Measurements from ENCODE around the gene SCG5. TPM values are rescaled to one million over a fixed set of nuclear protein-coding genes. Genes with fewer than 3 reads are reported as not detected.

The SCG5 gene
- total and polyA plus RNA-seq, 2 donors (not counting 1 experiment from before 2014, with no cell fraction given): 27.8 to 39.8 TPM

DNA sequence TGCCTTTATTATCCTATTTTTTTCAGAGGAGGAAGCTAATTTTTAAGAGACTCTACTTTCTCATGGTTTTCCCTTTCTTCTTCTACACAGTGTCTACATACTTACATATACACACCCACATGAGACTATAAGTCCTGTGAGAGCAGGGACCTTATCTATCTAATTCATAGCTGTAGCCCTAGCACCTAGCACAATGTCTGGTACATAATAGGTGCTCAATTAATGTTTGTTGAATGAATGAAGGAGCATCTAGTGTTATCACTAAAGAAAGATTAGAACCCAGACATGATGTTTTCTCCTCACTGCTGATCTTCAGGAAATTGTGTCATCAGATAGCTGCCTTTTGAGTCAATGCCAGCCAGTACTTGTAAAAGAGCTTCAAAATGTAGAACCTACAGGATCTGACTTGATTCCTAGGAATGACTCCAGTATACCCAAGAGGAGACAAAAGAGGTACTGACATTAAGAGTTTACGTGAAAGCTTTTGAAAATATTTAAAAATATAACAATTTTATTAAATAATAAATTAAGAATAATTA, 2.5 kb downstream of the SCG5 start:
- TF ChIP-seq, protein P1, sequence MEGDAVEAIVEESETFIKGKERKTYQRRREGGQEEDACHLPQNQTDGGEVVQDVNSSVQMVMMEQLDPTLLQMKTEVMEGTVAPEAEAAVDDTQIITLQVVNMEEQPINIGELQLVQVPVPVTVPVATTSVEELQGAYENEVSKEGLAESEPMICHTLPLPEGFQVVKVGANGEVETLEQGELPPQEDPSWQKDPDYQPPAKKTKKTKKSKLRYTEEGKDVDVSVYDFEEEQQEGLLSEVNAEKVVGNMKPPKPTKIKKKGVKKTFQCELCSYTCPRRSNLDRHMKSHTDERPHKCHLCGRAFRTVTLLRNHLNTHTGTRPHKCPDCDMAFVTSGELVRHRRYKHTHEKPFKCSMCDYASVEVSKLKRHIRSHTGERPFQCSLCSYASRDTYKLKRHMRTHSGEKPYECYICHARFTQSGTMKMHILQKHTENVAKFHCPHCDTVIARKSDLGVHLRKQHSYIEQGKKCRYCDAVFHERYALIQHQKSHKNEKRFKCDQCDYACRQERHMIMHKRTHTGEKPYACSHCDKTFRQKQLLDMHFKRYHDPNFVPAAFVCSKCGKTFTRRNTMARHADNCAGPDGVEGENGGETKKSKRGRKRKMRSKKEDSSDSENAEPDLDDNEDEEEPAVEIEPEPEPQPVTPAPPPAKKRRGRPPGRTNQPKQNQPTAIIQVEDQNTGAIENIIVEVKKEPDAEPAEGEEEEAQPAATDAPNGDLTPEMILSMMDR (conservative IDR thresholded peaks at IDR 0.05 in 1 of 2, IDR thresholded peaks at IDR 0.05 in 1 of 2; ENCODE audit: low read depth in 1 of 2, low read length in 2 of 2): no peak
- no peak for TF ChIP-seq EZH2 (IDR thresholded peaks at IDR 0.05; ENCODE audit: low read length, missing control alignments)
- DNase-seq (ENCODE audit: low read depth in 2 of 2): no peak
- H2AFZ ChIP-seq (ENCODE audit: low read length): no peak overlapping the region

DNA sequence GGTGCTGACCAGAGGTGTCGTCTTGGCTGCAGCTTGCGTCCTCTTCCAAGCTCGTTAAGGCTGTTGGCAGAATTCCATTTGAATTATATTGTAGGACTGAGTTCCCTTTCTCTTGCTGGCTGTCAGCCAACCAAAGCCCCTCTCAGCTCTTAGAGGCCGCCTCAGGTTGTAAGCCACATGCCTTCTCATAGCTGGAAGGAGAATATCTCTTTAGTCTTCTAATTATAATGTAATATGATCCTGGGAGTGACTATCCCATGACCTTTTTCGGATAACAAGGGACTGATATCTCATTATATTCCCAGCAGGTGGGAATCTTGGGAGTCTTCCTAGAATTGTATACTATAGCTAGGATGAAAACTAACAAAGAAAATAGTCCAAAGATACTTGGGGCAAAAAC, 4.8 kb downstream of the SCG5 start:
- Histone ChIP-seq H2AFZ (ENCODE audit: low read length) (no peak overlapping the region), H3K4me3 (replicated peaks in 1 of 4; ENCODE audit: control extremely low read depth in 1 of 4, insufficient read depth in 1 of 4, low read depth in 3 of 4, low read length in 4 of 4) (no peak overlapping the region), H4K20me1 (ENCODE audit: control insufficient read depth, extremely low read depth, insufficient read depth, low read length) (no peaks in the 10 kb centered on the region), H3K9ac (ENCODE audit: insufficient read depth, low read length) (no peak overlapping the region), H3K79me2 (ENCODE audit: control insufficient read depth, insufficient read depth, low read length) (no peaks in the 10 kb centered on the region), H3K4me1 (ENCODE audit: control insufficient read depth, extremely low read depth, insufficient read depth, low read length) (no peaks in the 10 kb centered on the region), H3K27ac (ENCODE audit: insufficient read depth, low read length) (no peak overlapping the region), H3K36me3 (ENCODE audit: control insufficient read depth, insufficient read depth, low read length) (peaks cover 2% of the 10 kb centered on the region), H3K4me2 (ENCODE audit: extremely low read depth, insufficient read depth, low read length) (no peak overlapping the region), H3K27me3 (ENCODE audit: control insufficient read depth, insufficient read depth, low read length) (no peaks in the 10 kb centered on the region), H3K9me3 (ENCODE audit: control insufficient read depth, insufficient read depth, low read depth, low read length) (no peaks in the 10 kb centered on the region)
- no peak for DNase-seq (ENCODE audit: low read depth in 2 of 2)
- TF ChIP-seq EZH2 (IDR thresholded peaks at IDR 0.05; ENCODE audit: low read length, missing control alignments): no peak

More for the DNA sequence above, 2.5 kb downstream of the SCG5 start:
- Histone ChIP-seq H3K36me3 (ENCODE audit: control insufficient read depth, insufficient read depth, low read length) (peaks cover 2% of the 10 kb centered on the region), H3K27me3 (ENCODE audit: control insufficient read depth, insufficient read depth, low read length) (no peaks in the 10 kb centered on the region), H3K27ac (ENCODE audit: insufficient read depth, low read length) (no peak overlapping the region), H3K4me1 (ENCODE audit: control insufficient read depth, extremely low read depth, insufficient read depth, low read length) (no peaks in the 10 kb centered on the region), H3K79me2 (ENCODE audit: control insufficient read depth, insufficient read depth, low read length) (no peaks in the 10 kb centered on the region), H3K9me3 (ENCODE audit: control insufficient read depth, insufficient read depth, low read depth, low read length) (no peaks in the 10 kb centered on the region), H3K4me2 (ENCODE audit: extremely low read depth, insufficient read depth, low read length) (no peak overlapping the region), H3K4me3 (replicated peaks in 1 of 4; ENCODE audit: control extremely low read depth in 1 of 4, insufficient read depth in 1 of 4, low read depth in 3 of 4, low read length in 4 of 4) (no peak overlapping the region), H3K9ac (ENCODE audit: insufficient read depth, low read length) (no peak overlapping the region), H4K20me1 (ENCODE audit: control insufficient read depth, extremely low read depth, insufficient read depth, low read length) (no peaks in the 10 kb centered on the region)

DNA sequence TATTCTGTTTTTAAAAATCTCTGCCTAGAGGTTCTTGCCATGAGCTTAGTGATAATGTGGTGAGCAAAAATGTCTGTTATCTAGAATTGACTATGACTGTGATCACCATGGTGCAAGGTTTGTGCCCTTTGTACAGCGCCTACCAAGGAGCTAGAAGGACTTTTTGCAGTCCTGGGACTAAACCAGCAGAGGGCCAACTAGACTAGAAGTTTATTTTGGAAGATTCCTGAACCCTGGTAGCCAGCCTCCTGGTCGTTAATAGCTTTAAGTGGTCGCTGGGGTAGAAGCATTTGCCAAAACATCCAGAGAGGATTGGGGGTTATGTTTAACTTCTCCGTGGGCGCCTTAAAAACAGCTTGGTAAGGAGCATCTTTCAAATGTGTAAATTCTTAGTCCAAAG, 7.8 kb downstream of the SCG5 start:
- Histone ChIP-seq H4K20me1 (ENCODE audit: control insufficient read depth, extremely low read depth, insufficient read depth, low read length) (no peaks in the 10 kb centered on the region), H3K79me2 (ENCODE audit: control insufficient read depth, insufficient read depth, low read length) (no peaks in the 10 kb centered on the region), H3K9me3 (ENCODE audit: control insufficient read depth, insufficient read depth, low read depth, low read length) (no peaks in the 10 kb centered on the region), H2AFZ (ENCODE audit: low read length) (no peak overlapping the region), H3K9ac (ENCODE audit: insufficient read depth, low read length) (no peak overlapping the region), H3K27ac (ENCODE audit: insufficient read depth, low read length) (no peak overlapping the region), H3K27me3 (ENCODE audit: control insufficient read depth, insufficient read depth, low read length) (no peaks in the 10 kb centered on the region), H3K4me3 (replicated peaks in 1 of 4; ENCODE audit: control extremely low read depth in 1 of 4, insufficient read depth in 1 of 4, low read depth in 3 of 4, low read length in 4 of 4) (no peak overlapping the region), H3K36me3 (ENCODE audit: control insufficient read depth, insufficient read depth, low read length) (peaks cover 2% of the 10 kb centered on the region), H3K4me2 (ENCODE audit: extremely low read depth, insufficient read depth, low read length) (no peak overlapping the region), H3K4me1 (ENCODE audit: control insufficient read depth, extremely low read depth, insufficient read depth, low read length) (no peaks in the 10 kb centered on the region)
- TF ChIP-seq EZH2 (IDR thresholded peaks at IDR 0.05; ENCODE audit: low read length, missing control alignments): no peak
- TF ChIP-seq, protein P1 (conservative IDR thresholded peaks at IDR 0.05 in 1 of 2, IDR thresholded peaks at IDR 0.05 in 1 of 2; ENCODE audit: low read depth in 1 of 2, low read length in 2 of 2): peak; percentile 46 to 62
- DNase-seq (ENCODE audit: low read depth in 2 of 2): peak in 1 of 2 donors; percentile 49
